Effector CD8-positive, alpha-beta T cell (primary cell): ENCODE data around the gene LAGE3.

ENCODE experiments used
- DNase-seq: peaks from one replicate; lab custom pipeline; 2025; lab: John Stamatoyannopoulos, UW

LAGE3 gene

DNA sequence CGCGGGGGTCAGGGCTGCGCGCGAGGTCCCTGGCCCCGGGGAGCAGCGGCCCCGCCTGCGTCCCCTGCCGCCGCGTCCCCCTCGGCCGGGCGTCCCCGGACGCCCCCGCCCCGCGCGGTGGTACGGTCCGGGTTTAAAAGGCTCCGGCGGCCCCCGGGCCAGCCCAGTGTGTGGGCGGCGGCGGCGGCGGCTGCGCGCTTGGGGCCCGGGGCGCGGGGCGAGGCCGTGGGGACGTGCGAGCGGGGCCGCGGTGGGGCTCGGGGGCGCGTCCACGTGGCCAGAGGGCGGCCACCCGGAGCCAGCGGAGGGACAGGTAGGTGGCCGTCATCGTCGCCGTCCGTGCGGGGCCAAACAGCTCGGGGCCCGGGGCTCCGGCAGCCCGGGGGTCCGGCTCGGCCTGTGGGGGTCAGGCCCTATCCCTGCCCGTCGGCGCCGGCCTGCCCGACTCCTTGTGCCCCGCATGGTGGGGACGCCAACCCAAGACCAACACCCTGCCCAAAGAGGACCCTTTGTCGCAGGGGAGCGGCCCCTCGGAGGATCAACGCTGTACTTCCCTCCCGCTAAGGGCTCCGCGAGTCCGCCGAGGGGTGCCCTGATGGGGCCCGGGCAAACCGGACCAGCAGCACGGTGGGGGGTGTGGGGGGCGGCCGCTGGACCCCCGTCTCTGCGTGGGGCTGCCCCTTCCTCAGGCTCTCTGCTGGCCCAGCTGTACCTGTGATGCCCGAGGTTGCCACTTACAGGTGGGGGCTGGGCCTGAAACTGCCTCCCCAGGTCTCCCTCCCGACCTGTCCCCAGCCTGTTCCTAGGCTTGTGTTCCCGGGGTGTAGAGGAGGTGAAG lies 20.7 kb downstream of the LAGE3 start, which contains the start of gene PLXNA3:
Gene PLXNA3 (plus strand): TSS at position 166 of the 838 bp plus-strand sequence. CDS start 1,903 bp downstream, outside the sequence.
- peak; percentile 55 for DNase-seq

DNA sequence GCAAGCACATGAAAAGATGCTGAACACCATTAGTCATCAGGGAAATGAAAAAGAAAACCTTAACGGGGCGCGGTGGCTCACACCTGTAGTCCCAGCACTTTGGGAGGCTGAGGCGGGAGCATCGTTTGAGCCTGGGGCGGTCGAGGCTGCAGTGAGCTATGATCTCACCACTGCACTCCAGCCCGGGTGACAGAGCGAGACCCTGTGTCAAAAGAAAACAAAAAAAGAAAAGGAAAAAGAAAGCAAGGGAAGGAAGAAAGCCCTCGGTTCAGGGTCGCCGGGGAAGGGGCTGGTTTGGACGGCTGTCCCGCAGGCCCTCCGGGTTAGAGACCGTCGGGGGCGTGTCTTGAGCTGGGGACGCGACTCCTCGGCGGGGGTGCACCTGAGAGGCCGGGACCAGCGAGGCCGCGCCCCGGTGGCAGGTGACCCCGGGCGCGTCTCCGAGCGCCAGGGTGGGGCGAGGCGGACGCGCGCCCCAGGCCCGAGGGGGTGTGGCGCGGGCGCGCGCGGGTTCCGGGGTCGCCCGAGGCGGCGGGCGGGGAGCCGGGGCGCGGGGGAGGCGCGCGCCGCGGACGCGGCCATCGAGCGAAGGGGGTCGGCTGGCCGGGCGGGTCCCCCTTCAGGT lies 21.5 kb downstream of the LAGE3 start:
- DNase-seq: peak; percentile 48

DNA sequence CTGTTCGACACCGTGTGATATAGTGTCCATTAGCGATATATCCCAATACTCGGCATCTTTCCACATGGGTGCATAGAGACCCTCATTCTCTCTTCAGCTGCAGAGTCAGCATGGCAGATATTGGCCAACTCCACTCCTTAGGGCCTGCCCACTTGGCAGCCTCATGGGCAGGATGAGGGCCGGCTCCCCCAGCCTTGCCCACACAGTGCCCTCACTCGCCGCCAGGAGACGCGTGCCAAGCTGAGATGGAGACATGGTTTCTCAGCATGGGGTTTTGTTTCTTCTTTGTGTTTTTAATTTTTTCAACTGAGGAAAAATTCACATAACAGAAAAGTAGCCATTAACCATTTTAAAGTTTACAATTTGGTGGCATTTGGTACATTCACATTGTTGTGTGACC lies 26.3 kb downstream of the LAGE3 start:
- no peak for DNase-seq

DNA sequence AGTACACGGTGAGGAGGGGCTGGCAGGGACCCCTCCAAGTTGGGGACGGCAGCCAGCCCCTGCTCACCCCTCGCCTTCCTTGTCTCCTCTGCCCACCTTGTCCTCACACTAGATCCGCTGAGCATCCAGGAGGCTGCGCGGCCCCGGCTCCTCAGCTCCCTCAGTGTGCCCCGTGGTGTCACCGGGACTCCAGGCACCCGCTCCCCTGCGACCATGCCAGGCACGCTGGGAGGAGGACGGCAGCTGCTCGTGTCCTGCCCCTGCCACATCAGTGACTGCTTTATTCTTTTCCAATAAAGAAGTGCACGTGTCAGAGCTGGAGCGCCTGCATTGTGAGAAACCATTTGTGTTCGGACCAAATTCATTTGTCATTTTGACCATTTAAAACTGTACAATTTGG lies 28.8 kb downstream of the LAGE3 start:
- no peak for DNase-seq

DNA sequence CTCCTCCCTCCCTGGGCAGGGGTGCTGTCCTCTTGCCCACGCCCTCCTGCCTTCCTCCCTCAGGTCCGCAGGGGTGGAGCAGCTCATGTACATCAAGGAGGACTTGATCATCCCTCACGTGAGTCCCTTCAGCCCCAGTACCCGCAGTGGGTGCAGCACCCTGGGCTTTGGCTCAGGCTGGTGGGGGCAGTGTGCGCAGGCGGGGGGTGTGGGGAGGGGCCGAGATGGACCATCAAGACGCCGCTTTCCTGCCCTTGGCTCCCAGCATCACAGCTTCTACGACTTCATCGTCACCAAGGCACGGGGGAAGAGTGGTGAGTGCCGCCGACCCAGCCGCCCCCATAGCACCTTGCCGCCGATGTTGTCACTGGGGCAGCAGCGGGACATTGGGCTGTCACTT lies 29.5 kb downstream of the LAGE3 start:
- DNase-seq: no peak

DNA sequence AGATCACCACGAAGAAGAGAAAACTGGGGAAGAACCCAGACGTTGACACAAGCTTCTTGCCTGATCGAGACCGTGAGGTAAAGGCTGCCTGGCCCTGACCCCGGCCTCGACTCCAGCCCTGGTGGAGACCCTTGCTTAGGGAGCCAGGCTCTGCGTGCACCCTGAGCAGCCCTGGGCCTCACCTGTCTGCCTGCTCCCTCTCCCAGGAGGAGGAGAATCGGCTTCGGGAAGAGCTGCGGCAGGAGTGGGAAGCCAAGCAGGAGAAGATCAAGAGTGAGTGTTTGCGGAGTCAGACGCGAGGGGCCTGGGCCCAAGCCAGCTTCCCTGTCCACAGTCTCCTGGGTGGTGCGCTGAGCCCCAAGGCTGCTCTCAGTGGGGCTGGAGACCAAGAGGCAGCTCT lies 30.6 kb downstream of the LAGE3 start:
- DNase-seq: no peak

DNA sequence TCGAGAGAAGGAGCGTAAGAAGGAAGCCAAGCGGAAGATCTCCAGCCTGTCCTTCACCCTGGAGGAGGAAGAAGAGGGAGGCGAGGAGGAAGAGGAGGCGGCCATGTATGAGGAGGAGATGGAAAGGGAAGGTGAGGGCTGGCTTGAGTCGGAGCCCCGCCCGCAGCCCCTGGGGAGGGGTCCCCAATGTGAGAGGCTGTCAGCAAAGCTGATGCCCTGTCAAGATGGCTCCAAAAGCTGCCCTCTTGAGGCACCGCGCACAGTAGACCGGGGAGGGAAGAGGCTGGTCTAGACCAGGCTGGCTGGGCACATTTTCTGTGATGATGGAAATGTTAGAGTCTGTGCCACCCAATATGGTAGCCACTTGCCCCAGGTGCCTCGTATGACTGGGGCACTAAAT lies 32.7 kb downstream of the LAGE3 start:
- no peak for DNase-seq

DNA sequence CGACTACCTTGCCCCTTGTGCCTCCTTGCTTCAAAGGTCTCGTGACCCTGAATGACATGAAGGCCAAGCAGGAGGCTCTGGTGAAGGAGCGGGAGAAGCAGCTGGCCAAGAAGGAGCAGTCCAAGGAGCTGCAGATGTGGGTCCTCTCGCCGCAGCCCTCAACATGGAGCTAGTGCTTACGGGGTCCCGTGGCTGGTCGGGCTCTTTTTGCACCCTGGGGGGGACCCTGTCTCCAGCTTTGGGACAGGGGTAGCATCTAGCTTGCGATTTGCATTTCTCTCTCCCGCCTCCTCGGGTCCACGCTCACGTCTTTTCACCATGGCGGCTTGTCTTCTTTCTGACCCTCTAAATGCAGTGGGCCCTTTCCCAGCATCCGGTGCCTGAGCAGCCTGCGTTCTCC lies 33.3 kb downstream of the LAGE3 start:
- no peak for DNase-seq

DNA sequence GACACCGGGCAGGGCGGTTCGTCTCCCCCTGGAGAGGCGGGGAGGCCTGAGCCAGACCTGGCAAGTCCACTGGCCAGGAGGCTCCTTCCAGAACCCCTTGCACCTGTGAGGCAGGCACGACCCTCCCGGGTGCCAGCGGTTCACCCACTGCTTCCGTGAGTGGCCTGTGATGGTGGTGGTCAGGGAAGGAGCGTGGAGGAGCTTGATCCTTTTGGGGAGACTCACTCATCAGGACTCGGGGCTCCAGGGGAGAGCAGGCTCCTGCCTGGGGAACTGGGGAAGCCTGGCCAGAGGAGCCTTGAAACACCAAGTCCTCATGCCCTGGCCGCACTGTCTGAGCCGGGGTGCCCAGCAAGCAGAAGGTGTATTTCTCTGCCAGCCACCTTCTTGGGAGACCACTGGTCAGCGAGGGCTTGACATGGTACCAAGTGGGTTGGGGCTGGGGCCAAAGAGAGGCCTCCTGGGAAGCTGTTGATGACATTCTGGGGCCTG lies 34.3 kb downstream of the LAGE3 start:
- DNase-seq: no peak

DNA sequence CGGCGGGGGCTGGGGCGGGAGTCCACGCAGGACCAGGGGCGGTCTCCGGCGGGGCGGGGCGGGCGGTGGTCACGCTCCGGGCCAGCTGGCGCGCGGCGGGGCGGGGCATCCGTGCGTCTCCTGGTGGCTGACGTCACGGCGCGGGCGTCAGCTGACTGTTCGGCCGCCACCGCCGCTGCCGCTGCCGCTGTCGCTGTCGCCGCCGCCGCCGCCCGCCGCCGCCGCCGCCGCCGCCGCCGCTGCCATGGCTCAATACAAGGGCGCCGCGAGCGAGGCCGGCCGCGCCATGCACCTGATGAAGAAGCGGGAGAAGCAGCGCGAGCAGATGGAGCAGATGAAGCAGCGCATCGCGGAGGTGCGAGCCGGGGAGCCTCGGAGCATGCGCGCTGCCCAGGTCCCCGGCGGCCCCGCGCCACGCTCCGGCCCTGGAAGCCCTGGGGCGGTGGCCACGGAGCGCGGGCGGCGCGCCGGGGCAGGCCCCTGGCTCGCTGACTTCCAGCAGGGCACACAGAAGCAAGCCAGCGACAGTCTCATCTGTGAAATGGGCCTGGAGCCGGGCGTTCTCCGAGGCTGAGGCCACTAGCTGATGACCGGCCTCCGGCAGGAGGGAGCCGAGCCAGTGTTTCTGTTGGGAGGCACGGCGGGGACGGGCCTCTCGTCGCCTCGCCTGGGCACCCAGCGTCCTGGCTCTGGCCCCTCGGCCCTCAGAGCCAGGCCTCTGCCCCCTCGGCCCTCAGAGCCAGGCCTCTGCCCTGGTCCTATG lies 34.9 kb downstream of the LAGE3 start, which contains the start of gene FAM50A:
Gene FAM50A (plus strand): TSS at position 150 of the 763 bp plus-strand sequence. CDS start 95 bp downstream, at position 245.
- peak; percentile 32 for DNase-seq

DNA sequence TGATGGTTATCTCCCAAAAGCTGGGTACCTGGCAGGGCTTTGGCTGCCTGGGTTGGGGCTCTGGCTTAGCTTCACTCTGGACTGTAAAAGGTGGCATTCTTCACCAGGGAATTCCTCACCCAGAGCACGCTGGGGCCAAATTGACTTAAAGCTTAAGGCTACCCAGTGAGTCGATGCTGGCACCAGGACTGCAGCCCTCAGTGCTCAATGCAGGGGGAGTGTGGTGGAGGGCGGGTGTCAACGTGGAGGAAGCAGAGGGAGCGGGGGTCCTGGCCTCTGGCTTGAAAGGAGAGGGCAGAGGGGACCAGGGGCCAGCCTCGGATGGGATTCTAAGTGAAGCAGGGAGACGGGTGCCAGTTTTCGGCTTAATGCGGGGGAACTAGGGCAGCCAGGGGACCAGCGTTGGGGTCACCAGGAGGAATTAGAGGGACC lies 35.6 kb downstream of the LAGE3 start:
- DNase-seq: no peak

DNA sequence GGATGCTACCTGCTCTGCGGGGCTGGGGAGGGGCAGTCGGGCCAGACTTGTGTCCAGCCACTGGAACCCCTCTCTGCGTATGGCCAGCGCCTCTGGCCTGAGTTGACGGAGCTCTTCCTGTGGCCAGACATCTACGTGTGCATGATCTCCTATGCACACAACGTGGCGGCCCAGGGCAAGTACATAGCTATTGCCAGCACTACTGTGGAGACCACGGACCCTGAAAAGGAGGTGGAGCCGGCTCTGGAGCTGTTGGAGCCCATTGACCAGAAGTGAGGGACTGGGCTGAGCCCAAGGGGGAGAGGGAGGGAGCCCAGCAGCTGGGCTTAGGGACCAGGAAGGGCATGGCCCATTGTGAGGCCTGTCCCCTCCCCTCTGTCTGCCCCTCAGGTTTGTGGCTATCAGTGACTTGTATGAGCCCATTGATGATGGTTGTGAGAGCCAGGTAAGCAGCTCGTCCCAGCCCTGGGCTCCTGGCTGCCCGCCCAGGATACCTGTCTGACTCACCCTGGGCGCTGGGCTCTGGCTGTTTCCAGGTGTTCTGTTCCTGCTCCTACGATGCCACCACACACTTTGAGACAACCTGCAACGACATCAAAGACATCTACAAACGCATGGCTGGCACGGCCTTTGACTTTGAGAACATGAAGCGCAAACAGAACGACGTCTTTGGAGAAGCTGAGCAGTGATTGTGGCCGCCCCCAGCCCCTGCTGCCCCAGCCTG lies 36.9 kb downstream of the LAGE3 start:
- DNase-seq: no peak

DNA sequence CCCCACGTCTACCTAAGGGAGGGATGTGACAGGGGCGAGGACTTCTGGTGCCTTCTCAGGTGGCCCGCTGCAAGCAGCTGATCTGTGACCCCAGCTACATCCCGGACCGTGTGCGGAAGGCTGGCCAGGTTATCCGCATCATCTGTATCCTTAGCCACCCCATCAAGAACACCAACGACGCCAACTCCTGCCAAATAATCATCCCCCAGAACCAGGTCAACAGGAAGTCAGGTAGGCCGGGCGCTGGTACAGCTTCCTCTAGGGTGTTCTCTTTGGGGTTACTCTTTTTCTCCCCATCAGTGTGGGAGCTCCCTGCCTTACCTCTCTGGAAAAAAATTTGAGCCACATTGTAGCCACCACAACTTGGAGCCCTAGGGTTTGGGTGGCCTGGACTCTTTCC lies 37.5 kb downstream of the LAGE3 start:
- no peak for DNase-seq

DNA sequence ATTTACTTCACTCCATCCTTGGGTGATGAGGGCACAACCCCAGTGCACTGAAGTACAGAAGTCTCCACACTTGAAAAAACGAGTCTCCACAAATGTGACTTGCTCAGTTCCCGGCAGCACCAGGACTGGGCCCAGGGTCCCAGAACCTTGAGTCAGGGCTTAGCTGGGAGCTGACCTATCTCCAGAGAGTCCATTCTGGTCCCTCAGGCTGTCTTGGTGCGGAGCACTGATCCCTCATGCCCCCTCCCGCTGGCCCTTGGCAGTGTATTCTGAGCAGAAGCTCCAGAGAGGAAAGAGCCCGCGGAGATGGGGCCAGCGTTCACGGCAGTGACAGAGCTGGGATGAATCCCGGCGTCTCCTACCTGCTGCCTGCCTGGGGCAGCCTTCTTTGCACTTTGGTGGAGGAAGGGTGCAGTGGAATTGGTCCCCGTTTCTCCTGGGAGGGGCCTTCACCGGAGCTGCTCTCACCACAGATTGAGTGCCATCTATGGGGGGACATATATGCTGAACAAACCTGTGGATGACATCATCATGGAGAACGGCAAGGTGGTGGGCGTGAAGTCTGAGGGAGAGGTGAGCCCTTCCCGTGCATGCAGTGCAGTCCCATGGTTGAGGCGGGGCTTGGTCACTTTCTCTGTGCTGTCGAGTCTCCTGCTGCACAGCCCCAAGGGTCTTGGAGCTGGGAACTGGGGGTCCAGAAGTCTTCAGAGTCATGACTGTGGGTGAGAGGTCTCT lies 38.3 kb downstream of the LAGE3 start:
- no peak for DNase-seq

DNA sequence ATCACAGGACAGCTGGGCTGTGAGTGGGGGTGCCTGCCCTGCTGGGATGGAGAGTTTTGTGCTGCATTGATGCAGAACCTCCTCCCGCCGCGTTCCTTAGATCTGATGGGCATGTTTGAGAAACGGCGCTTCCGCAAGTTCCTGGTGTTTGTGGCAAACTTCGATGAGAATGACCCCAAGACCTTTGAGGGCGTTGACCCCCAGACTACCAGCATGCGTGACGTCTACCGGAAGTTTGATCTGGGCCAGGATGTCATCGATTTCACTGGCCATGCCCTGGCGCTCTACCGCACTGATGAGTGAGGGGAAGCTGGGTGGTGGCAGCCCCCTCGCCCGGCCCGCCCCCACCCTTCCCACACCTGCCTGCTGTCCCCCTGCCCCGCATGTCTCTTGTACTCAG lies 39.2 kb downstream of the LAGE3 start:
- DNase-seq: no peak

DNA sequence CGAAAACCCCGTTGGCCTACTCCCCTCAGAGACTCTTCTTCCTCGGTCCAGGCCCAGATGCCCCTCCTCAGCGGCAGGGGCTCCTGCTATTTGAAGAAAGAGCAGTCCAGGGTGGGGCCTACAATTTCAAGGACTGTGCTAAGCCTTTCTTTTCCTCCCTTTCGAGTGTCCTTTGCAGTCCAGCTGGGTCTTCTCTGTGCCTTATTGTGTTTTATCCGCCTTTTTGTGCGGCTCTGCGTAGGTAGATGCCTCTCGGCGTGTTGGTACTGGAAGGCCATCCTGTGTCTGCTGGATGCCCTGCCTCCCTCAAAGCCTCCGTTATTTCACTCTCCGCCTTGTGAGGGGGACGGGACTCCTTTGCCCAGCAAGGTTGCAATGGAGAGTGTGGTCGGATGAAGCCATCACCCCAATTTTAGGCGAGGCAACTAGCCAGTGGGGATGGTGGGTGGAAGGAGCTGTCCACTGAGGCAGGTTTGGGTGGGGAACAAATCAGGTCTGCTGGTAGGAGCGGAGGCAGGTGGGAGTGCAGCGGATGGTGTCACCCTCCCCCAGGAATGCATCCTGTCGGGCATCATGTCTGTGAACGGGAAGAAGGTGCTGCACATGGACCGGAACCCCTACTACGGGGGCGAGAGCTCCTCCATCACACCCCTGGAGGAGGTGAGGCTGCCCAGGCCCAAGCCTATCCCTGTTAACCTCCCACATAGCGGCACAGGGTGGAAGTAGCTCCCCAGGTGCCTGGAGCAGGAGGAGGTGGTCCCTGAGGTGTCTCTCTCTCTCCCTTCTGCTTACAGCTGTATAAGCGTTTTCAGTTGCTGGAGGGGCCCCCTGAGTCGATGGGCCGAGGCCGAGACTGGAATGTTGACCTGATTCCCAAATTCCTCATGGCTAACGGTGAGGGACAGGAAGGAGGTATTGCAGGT lies 40.8 kb downstream of the LAGE3 start:
- DNase-seq: no peak

DNA sequence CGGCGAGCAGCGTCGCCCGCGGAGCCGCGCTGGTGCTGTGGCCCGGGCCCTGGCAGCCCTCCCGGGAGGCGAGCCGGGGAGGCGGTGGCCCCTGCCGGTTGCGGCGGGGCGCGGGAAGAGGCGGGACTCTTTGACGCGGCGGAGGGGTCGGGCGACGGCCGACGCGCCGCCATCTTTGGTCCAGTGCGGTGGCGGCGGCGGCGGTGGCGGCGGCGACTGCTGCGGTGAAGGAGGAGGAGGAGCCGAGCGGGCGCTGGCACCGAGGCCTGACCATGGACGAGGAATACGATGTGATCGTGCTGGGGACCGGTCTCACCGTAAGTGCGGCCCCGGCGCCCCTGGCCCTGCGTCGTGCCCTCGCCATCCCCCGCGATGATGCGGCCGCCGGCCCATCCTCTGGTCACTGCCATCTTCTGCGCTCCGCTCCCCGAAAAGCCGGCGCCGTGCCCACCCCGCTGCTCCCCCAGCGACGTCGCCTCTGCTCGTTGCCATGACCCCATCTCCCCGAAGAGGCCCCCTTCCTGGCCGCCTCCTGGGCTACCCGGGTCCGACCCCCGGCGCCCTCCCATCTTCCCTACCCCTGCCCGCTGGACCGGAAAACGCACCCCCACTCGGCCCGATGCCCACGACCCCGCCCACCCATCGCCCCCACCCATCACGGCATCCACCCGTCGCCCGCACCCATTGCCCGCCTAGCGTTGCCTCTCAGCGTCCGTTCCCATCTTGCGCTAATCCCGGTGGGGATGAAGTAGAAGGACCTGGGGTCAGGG lies 41.9 kb downstream of the LAGE3 start, which contains the start of gene GDI1:
Gene GDI1 (plus strand): TSS at position 172 of the 770 bp plus-strand sequence. CDS start 101 bp downstream, at position 273.
- peak; percentile 50 for DNase-seq

DNA sequence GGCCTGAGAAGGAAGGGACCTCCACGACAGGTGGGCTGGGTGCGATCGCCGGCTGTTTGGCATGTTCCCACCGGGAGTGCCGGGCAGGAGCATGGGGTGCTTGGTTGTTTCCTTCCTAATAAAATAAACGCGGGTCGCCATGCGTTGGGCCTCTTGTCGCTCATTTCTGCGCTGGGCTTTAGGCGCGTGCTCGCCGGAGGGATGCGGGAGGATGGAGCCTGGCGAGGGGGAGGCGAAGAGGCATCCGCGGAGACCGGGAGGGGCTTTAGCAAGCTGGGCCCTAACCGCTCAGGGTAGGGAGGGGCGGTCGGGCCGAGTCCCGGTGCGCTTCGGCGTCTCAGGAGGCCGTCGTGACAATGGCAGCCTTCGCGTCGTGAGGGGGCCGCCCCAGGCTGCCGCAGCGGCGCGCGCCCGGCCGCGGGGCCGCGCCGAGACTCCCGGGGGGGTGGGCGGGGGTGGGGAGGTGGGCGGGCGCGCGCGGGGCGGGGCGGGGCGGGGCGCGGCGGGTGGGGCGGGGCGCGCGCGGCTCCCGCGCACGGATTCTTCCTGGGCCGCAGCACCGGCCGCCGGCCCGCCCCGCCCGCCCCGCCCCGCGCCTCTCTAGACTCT lies 42.6 kb downstream of the LAGE3 start:
- peak; percentile 38 for DNase-seq
